Neural progenitor cell (in vitro differentiated cells): ENCODE measurements around the gene ARPC2.

Experiments used
- CTCF ChIP-seq: fragments of 200-600 bp; sonication (generic); IDR thresholded peaks from 2 replicates; pipeline ENCODE4 v1.5.1; 2017; ENCODE audit warnings: antibody characterized with exemption, mild to moderate bottlenecking
- EZH2 ChIP-seq: fragments of 200-600 bp; sonication (generic); IDR thresholded peaks from 2 replicates; pipeline ENCODE4 v1.6.1; 2017; ENCODE audit warnings: antibody characterized with exemption, mild to moderate bottlenecking, moderate library complexity
- EZH2phosphoT487 ChIP-seq: fragments of 200-600 bp; sonication (generic); IDR thresholded peaks from 2 replicates; pipeline ENCODE4 v1.6.1; 2017; ENCODE audit warnings: antibody characterized with exemption

GRCh38 chr2:218244665-218245064 is 27.7 kb downstream of the ARPC2 start:
- TF ChIP-seq CTCF = no peak
- TF ChIP-seq EZH2 = no peak
- TF ChIP-seq EZH2phosphoT487 = no peak
